Measurements from ENCODE around the gene CLDN22. TPM values are rescaled to one million over a fixed set of nuclear protein-coding genes. Genes with fewer than 3 reads are reported as not detected.

CLDN22 gene
- total RNA-seq, 1 experiment from 2014 or later, result not detected

DNA sequence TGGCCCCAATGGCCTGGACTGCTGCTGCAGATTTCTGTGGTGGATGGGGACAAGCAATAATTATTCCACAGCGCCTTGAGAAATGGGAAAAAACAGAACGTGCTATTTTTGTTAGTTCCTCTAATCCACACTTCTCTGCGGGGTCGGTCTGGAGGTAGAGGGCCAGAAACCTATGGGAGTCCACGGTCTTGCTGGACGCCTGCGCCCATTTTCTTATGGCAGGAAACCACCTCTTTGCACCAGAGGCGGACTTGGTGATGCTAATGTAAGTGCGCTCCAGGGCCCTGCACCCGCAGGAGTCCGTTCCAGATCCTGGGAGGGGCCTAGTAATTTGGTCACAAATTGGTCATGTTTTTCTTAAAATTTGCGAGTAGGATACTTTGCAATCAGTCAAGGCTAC lies 28.1 kb upstream of the CLDN22 start:
- TF ChIP-seq, protein P1, sequence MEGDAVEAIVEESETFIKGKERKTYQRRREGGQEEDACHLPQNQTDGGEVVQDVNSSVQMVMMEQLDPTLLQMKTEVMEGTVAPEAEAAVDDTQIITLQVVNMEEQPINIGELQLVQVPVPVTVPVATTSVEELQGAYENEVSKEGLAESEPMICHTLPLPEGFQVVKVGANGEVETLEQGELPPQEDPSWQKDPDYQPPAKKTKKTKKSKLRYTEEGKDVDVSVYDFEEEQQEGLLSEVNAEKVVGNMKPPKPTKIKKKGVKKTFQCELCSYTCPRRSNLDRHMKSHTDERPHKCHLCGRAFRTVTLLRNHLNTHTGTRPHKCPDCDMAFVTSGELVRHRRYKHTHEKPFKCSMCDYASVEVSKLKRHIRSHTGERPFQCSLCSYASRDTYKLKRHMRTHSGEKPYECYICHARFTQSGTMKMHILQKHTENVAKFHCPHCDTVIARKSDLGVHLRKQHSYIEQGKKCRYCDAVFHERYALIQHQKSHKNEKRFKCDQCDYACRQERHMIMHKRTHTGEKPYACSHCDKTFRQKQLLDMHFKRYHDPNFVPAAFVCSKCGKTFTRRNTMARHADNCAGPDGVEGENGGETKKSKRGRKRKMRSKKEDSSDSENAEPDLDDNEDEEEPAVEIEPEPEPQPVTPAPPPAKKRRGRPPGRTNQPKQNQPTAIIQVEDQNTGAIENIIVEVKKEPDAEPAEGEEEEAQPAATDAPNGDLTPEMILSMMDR (IDR thresholded peaks at IDR 0.05 in 2 of 3, conservative IDR thresholded peaks at IDR 0.05 in 1 of 3; ENCODE audit: borderline replicate concordance in 1 of 3, insufficient read depth in 1 of 3, low read depth in 2 of 3, low read length in 2 of 3), result no peak
- TF ChIP-seq, protein P2, sequence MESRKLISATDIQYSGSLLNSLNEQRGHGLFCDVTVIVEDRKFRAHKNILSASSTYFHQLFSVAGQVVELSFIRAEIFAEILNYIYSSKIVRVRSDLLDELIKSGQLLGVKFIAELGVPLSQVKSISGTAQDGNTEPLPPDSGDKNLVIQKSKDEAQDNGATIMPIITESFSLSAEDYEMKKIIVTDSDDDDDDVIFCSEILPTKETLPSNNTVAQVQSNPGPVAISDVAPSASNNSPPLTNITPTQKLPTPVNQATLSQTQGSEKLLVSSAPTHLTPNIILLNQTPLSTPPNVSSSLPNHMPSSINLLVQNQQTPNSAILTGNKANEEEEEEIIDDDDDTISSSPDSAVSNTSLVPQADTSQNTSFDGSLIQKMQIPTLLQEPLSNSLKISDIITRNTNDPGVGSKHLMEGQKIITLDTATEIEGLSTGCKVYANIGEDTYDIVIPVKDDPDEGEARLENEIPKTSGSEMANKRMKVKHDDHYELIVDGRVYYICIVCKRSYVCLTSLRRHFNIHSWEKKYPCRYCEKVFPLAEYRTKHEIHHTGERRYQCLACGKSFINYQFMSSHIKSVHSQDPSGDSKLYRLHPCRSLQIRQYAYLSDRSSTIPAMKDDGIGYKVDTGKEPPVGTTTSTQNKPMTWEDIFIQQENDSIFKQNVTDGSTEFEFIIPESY (IDR thresholded peaks at IDR 0.05; ENCODE audit: extremely low read depth, insufficient replicate concordance, low read length), result no peak
- TF ChIP-seq POLR2AphosphoS5 (IDR thresholded peaks at IDR 0.05; ENCODE audit: low read depth, low read length) (no peak), CBX3 (IDR thresholded peaks at IDR 0.05; ENCODE audit: low read depth) (no peak), ZFX (IDR thresholded peaks at IDR 0.05) (no peak), FOSL1 (IDR thresholded peaks at IDR 0.05; ENCODE audit: low read depth) (no peak)
- TF ChIP-seq, protein P3, sequence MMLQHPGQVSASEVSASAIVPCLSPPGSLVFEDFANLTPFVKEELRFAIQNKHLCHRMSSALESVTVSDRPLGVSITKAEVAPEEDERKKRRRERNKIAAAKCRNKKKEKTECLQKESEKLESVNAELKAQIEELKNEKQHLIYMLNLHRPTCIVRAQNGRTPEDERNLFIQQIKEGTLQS (IDR thresholded peaks at IDR 0.05), result no peak
- TF ChIP-seq, protein P4, sequence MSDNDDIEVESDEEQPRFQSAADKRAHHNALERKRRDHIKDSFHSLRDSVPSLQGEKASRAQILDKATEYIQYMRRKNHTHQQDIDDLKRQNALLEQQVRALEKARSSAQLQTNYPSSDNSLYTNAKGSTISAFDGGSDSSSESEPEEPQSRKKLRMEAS (IDR thresholded peaks at IDR 0.05), result no peak
- ChIA-PET RAD21 (ENCODE audit: low non-redundant PET in 1 of 2, low total read pairs in 2 of 2, uncharacterized antibody in 2 of 2, unreplicated experiment in 2 of 2) (no interaction called here), CTCF (no interaction called here), POLR2A (no interaction called here)
- intact Hi-C loops (cut with micrococcal nuclease), result no loop called here
- Histone ChIP-seq H2AFZ (ENCODE audit: low read depth, low read length, poor library complexity, severe bottlenecking) (no peak overlapping the region), H3K79me2 (ENCODE audit: insufficient read depth, low read length) (no peaks in the 10 kb centered on the region), H3K4me1 (ENCODE audit: control insufficient read depth in 1 of 2, insufficient read depth in 2 of 2, low read length in 2 of 2) (peaks cover 0 to 12% of the 10 kb centered on the region in 2 experiments; a peak in 1 of 4 replicates), H3K27me3 (ENCODE audit: insufficient read depth, low read length) (no peaks in the 10 kb centered on the region), H3K4me3 (replicated peaks in 1 of 2; ENCODE audit: low read depth in 1 of 2, low read length in 2 of 2) (no peak overlapping the region), H4K20me1 (ENCODE audit: insufficient read depth) (no peaks in the 10 kb centered on the region), H3K27ac (ENCODE audit: low read depth, low read length) (no peak overlapping the region), H3K9me3 (ENCODE audit: control insufficient read depth in 1 of 2, insufficient read depth in 1 of 2, low read depth in 1 of 2, low read length in 2 of 2) (no peaks in the 10 kb centered on the region), H3K36me3 (ENCODE audit: control insufficient read depth in 1 of 2, insufficient read depth in 2 of 2, low read length in 2 of 2) (no peaks in the 10 kb centered on the region), H3K4me2 (ENCODE audit: low read length) (no peak overlapping the region), H3K9ac (ENCODE audit: low read length) (no peak overlapping the region), H3K9me2 (ENCODE audit: insufficient read depth) (no peaks in the 10 kb centered on the region)
- no peak for ATAC-seq
- no peak for DNase-seq (ENCODE audit: low read depth, low spot score)
- BruUV-seq (replicated peaks), result no TSS peak
